DOHH2 (cell line): ENCODE data around the gene BLNK.

Experiments used
- H3F3A ChIP-seq: fragments of 200-600 bp; sonication (generic), shearing (Covaris generic); 2 replicates; pipeline ENCODE4 v1.6.0; 2016; ENCODE audit warnings: antibody characterized with exemption, mild to moderate bottlenecking; ENCODE audit not compliant: control insufficient read depth, insufficient read depth
- H3K27ac ChIP-seq: fragments of 200-600 bp; sonication (generic); 2 replicates; pipeline ENCODE4 v1.5.1; 2014; ENCODE audit warnings: low read depth, mild to moderate bottlenecking, low read length, moderate library complexity
- H3K27me3 ChIP-seq: fragments of 200-600 bp; sonication (generic); 2 replicates; pipeline ENCODE4 v1.6.1; 2014; ENCODE audit warnings: mild to moderate bottlenecking, low read length, mixed read lengths; ENCODE audit not compliant: control insufficient read depth
- H3K36me3 ChIP-seq: fragments of 200-600 bp; sonication (generic); 2 replicates; pipeline ENCODE4 v1.6.1; 2014; ENCODE audit warnings: mild to moderate bottlenecking, low read length, moderate library complexity, mixed read lengths; ENCODE audit not compliant: control insufficient read depth
- H3K4me1 ChIP-seq: fragments of 200-600 bp; sonication (generic); 2 replicates; pipeline ENCODE4 v1.6.1; 2014; ENCODE audit warnings: mild to moderate bottlenecking, low read length, mixed read lengths; ENCODE audit not compliant: control insufficient read depth
- H3K4me2 ChIP-seq: fragments of 200-600 bp; sonication (generic); 2 replicates; pipeline ENCODE4 v1.6.0; 2014; ENCODE audit warnings: mild to moderate bottlenecking, low read length, moderate library complexity
- H3K4me3 ChIP-seq: fragments of 200-600 bp; sonication (generic); 2 replicates; pipeline ENCODE4 v1.5.1; 2014; ENCODE audit warnings: mild to moderate bottlenecking, low read length, mixed read lengths
- H3K79me2 ChIP-seq: fragments of 200-600 bp; sonication (generic); 2 replicates; pipeline ENCODE4 v1.6.1; 2014; ENCODE audit warnings: mild to moderate bottlenecking, low read length, mixed read lengths; ENCODE audit not compliant: control insufficient read depth
- H3K9me2 ChIP-seq: fragments of 200-600 bp; sonication (generic); replicated peaks from 2 replicates; pipeline ENCODE4 v1.6.1; 2014; ENCODE audit warnings: mild to moderate bottlenecking, low read length, mixed read lengths; ENCODE audit not compliant: control insufficient read depth
- H3K9me3 ChIP-seq: fragments of 200-600 bp; sonication (generic); 2 replicates; pipeline ENCODE4 v1.6.1; 2014; ENCODE audit warnings: antibody characterized with exemption, low read length, mixed read lengths; ENCODE audit not compliant: control insufficient read depth, insufficient read depth
- H4K20me1 ChIP-seq: fragments of 200-600 bp; sonication (generic); 2 replicates; pipeline ENCODE4 v1.6.0; 2014; ENCODE audit warnings: low read depth, mild to moderate bottlenecking, antibody characterized with exemption, low read length, moderate library complexity; ENCODE audit not compliant: control insufficient read depth, insufficient read depth
- CTCF ChIP-seq: fragments of 200-600 bp; sonication (generic); IDR thresholded peaks from one replicate; pipeline ENCODE4 v1.5.1; 2014; ENCODE audit warnings: antibody characterized with exemption, mild to moderate bottlenecking, low read depth, low read length; ENCODE audit not compliant: poor library complexity, severe bottlenecking
- EZH2phosphoT487 ChIP-seq: fragments of 200-600 bp; sonication (generic); IDR thresholded peaks from 2 replicates; pipeline ENCODE4 v1.6.1; 2017; ENCODE audit warnings: borderline replicate concordance, mild to moderate bottlenecking, antibody characterized with exemption, low read length, moderate library complexity, mixed read lengths

Gene BLNK

GRCh38 chr10:96270571-96270970, 798 bp downstream of the BLNK start:
- Histone ChIP-seq H3K27me3 (no peaks in the 10 kb centered on the region), H3K4me3 (peak overlapping the region; percentile 82), H3K9me2 (no peaks in the 10 kb centered on the region), H3F3A (peaks cover 35% of the 10 kb centered on the region), H3K4me1 (peaks cover 70% of the 10 kb centered on the region), H3K9me3 (no peaks in the 10 kb centered on the region), H4K20me1 (peaks cover 9% of the 10 kb centered on the region; the same call in 1 of the 2 replicates), H3K27ac (peak overlapping the region; percentile 94), H3K4me2 (peak overlapping the region; percentile 85), H3K36me3 (peaks cover 74% of the 10 kb centered on the region), H3K79me2 (peaks cover 70% of the 10 kb centered on the region)
- TF ChIP-seq CTCF (no peak), EZH2phosphoT487 (no peak)

GRCh38 chr10:96269438-96270300, 1.7 kb downstream of the BLNK start:
- Histone ChIP-seq H3K79me2 (peaks cover 77% of the 10 kb centered on the region), H3F3A (peaks cover 32% of the 10 kb centered on the region), H4K20me1 (peaks cover 13% of the 10 kb centered on the region; the same call in 1 of the 2 replicates), H3K9me3 (no peaks in the 10 kb centered on the region), H3K27ac (peak overlapping the region; percentile 94), H3K27me3 (no peaks in the 10 kb centered on the region), H3K4me3 (peak overlapping the region; percentile 82), H3K36me3 (peaks cover 81% of the 10 kb centered on the region), H3K9me2 (no peaks in the 10 kb centered on the region), H3K4me1 (peaks cover 69% of the 10 kb centered on the region), H3K4me2 (peak overlapping the region; percentile 85)
- TF ChIP-seq EZH2phosphoT487 (no peak), CTCF (no peak)

DNA sequence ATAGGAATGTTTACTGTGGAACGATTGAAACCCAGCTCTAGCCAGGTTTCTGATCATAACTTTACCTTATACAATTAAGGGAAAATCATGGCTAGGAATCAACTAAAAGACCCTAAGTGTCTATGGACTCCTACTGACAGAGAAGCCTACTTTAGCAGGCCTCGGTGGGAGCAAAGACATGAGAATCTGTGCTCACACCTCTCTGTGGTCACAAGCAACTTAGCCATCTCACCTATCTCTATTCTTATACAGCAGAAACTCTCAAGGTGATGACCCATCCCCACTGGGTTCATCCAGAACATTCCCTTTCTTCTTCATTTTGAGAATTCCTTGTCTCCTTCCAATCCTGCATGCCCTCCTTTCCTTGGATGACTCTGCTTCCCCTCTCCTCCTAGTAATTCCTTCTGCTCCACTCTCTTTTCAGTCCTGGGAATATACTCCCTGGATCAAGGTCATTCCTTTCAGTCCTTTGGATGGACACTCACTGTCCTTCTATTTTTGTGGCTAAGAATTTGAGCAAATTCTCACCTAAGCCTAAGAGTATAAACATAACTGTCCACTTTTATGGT, 2.9 kb downstream of the BLNK start:
- H3K36me3 ChIP-seq = peaks cover 88% of the 10 kb centered on the region
- peak overlapping the region; percentile 82 for H3K4me3 ChIP-seq
- peak overlapping the region; percentile 94 for H3K27ac ChIP-seq
- H4K20me1 ChIP-seq = peaks cover 13% of the 10 kb centered on the region; the same call in 1 of the 2 replicates
- TF ChIP-seq CTCF = no peak
- no peak for TF ChIP-seq EZH2phosphoT487
- peaks cover 70% of the 10 kb centered on the region for H3K4me1 ChIP-seq
- H3F3A ChIP-seq = peaks cover 22% of the 10 kb centered on the region
- H3K27me3 ChIP-seq = no peaks in the 10 kb centered on the region
- H3K9me3 ChIP-seq = no peaks in the 10 kb centered on the region
- H3K9me2 ChIP-seq = no peaks in the 10 kb centered on the region
- peak overlapping the region; percentile 85 for H3K4me2 ChIP-seq
- H3K79me2 ChIP-seq = peaks cover 89% of the 10 kb centered on the region
